ENCODE measurements around the gene RAB11FIP4.
"Not testable (repeated sequence)": the region's sequence is repeated elsewhere in the genome, so short reads cannot be mapped to it uniquely, and the experiment has no call there.

RAB11FIP4 gene

GRCh38 chr17:31433811-31434726 lies 42.6 kb downstream of the RAB11FIP4 start:
- no peak for DNase-seq

- no peak for DNase-seq
Measured at GRCh38 chr17:31434727-31435050, 43.2 kb downstream of the RAB11FIP4 start.

GRCh38 chr17:31435581-31435980 lies 44.1 kb downstream of the RAB11FIP4 start:
- DNase-seq = no peak

- DNase-seq = no peak
Measured at GRCh38 chr17:31437720-31438400, 46.4 kb downstream of the RAB11FIP4 start.

GRCh38 chr17:31439716-31440115 lies 48.2 kb downstream of the RAB11FIP4 start:
- DNase-seq = no peak

- DNase-seq = no peak
Measured at GRCh38 chr17:31442276-31442675, 50.8 kb downstream of the RAB11FIP4 start.

- not testable (repeated sequence) for DNase-seq
Measured at GRCh38 chr17:31442856-31443255, 51.4 kb downstream of the RAB11FIP4 start.

GRCh38 chr17:31443386-31443785 lies 51.9 kb downstream of the RAB11FIP4 start:
- no peak for DNase-seq

GRCh38 chr17:31444026-31444425 lies 52.6 kb downstream of the RAB11FIP4 start:
- no peak for DNase-seq

GRCh38 chr17:31446195-31446967 lies 54.9 kb downstream of the RAB11FIP4 start:
- no peak for DNase-seq

- no peak for DNase-seq
Measured at GRCh38 chr17:31448467-31449077, 57.1 kb downstream of the RAB11FIP4 start.

GRCh38 chr17:31449111-31449510 lies 57.6 kb downstream of the RAB11FIP4 start:
- no peak for DNase-seq

GRCh38 chr17:31449746-31450145 lies 58.3 kb downstream of the RAB11FIP4 start:
- no peak for DNase-seq

- no peak for DNase-seq
Measured at GRCh38 chr17:31452101-31452500, 60.6 kb downstream of the RAB11FIP4 start.

- no peak for DNase-seq
Measured at GRCh38 chr17:31452561-31453110, 61.2 kb downstream of the RAB11FIP4 start.

GRCh38 chr17:31453896-31454295 lies 62.4 kb downstream of the RAB11FIP4 start:
- DNase-seq = no peak

- no peak for DNase-seq
Measured at GRCh38 chr17:31456814-31457213, 65.3 kb downstream of the RAB11FIP4 start.

- DNase-seq = no peak
Measured at GRCh38 chr17:31457391-31458234, 66.1 kb downstream of the RAB11FIP4 start.

GRCh38 chr17:31458829-31459228 lies 67.4 kb downstream of the RAB11FIP4 start:
- DNase-seq = no peak

- DNase-seq = no peak
Measured at GRCh38 chr17:31459716-31460115, 68.2 kb downstream of the RAB11FIP4 start.

- DNase-seq = no peak
Measured at GRCh38 chr17:31460226-31460721, 68.8 kb downstream of the RAB11FIP4 start.

Data from stimulated activated CD4-positive, alpha-beta T cell treated with anti-CD3 and anti-CD28 coated beads, Interleukin-4, amount 100 ng/mL, for 4 hours (primary cell).